Gastroesophageal sphincter (tissue), 3 donors: Measurements from ENCODE around the gene DGLUCY.

Experiments used
- CTCF ChIP-seq, 4 experiments: fragments of 200-600 bp in 2 of 4; fragments of 450-650 bp in 2 of 4; sonication (generic) in 1 of 4; IDR thresholded peaks; one replicate each; pipeline ENCODE4 v1.5.1; 2017 to 2019; ENCODE audit warnings: antibody characterized with exemption in 4 of 4, mild to moderate bottlenecking in 2 of 4, moderate library complexity in 2 of 4
- EP300 ChIP-seq: sonication (generic); formaldehyde crosslinking; IDR thresholded peaks from one replicate; pipeline ENCODE4 v1.6.1; 2017; ENCODE audit warnings: antibody characterized with exemption, mild to moderate bottlenecking
- POLR2A ChIP-seq, 2 donors: fragments of 450-650 bp; IDR thresholded peaks; one replicate each; pipeline ENCODE4 v1.6.1; 2017; ENCODE audit warnings: antibody characterized with exemption in 2 of 2, mild to moderate bottlenecking in 2 of 2, moderate library complexity in 1 of 2
- POLR2AphosphoS5 ChIP-seq: sonication (generic); formaldehyde crosslinking; IDR thresholded peaks from one replicate; pipeline ENCODE4 v1.6.1; 2017; ENCODE audit warnings: antibody characterized with exemption

GRCh38 chr14:91089958-91090535 is 23.8 kb upstream of the DGLUCY start:
- TF ChIP-seq POLR2AphosphoS5: no peak
- no peak for TF ChIP-seq POLR2A (IDR thresholded peaks at IDR 0.05)
- TF ChIP-seq CTCF (IDR thresholded peaks at IDR 0.05): no peak
- TF ChIP-seq EP300: no peak
